DND-41 (cell line): ENCODE data around the gene TMEM42.

Experiments used
- ATAC-seq: fragments of 200-7000 bp; cut with Tn5 transposase; 3 replicates; pipeline ENCODE4 v1.9.1; 2021; ENCODE audit warnings: low read depth; ENCODE audit not compliant: insufficient read depth
- DNase-seq: peaks from one replicate; pipeline ENCODE4 v3.0.0-alpha.2; 2020
- H2AFZ ChIP-seq: 2 replicates; pipeline ENCODE4 v1.6.0; 2012; ENCODE audit warnings: low read depth, low read length
- H3K27ac ChIP-seq: 2 replicates; pipeline ENCODE4 v1.5.1; 2012; ENCODE audit warnings: low read length, inconsistent platforms
- H3K27me3 ChIP-seq: fragments of 200-600 bp; sonication (generic); 2 replicates; pipeline ENCODE4 v1.6.0; 2012; ENCODE audit warnings: low read length, mild to moderate bottlenecking, inconsistent platforms; ENCODE audit not compliant: insufficient read depth, poor library complexity
- H3K36me3 ChIP-seq: 2 replicates; pipeline ENCODE4 v1.5.1; 2012; ENCODE audit warnings: low read length, inconsistent platforms; ENCODE audit not compliant: insufficient read depth
- H3K4me1 ChIP-seq: 2 replicates; pipeline ENCODE4 v1.5.1; 2012; ENCODE audit warnings: mild to moderate bottlenecking, low read length; ENCODE audit not compliant: insufficient read depth
- H3K4me2 ChIP-seq: 2 replicates; pipeline ENCODE4 v1.6.0; 2012; ENCODE audit warnings: mild to moderate bottlenecking, moderate library complexity, low read length, inconsistent platforms; ENCODE audit not compliant: insufficient read depth
- H3K4me3 ChIP-seq, 2 experiments: fragments of 200-600 bp in 1 of 2; shearing (Covaris generic) in 1 of 2; 2 replicates each; pipeline ENCODE4 v1.5.1; 2012 to 2016; ENCODE audit warnings: inconsistent platforms in 2 of 2, low read length in 2 of 2, mild to moderate bottlenecking in 2 of 2, low read depth in 1 of 2, moderate library complexity in 1 of 2
- H3K79me2 ChIP-seq: 2 replicates; pipeline ENCODE4 v1.6.0; 2012; ENCODE audit warnings: low read length, inconsistent platforms; ENCODE audit not compliant: insufficient read depth
- H3K9ac ChIP-seq: 2 replicates; pipeline ENCODE4 v1.6.0; 2012; ENCODE audit warnings: low read depth, mild to moderate bottlenecking, inconsistent platforms, low read length, moderate library complexity
- H3K9me3 ChIP-seq: 2 replicates; pipeline ENCODE4 v1.5.1; 2012; ENCODE audit warnings: low read length, moderate library complexity, mild to moderate bottlenecking, inconsistent platforms; ENCODE audit not compliant: insufficient read depth, severe bottlenecking
- H4K20me1 ChIP-seq: 2 replicates; pipeline ENCODE4 v1.6.0; 2012; ENCODE audit warnings: low read length; ENCODE audit not compliant: insufficient read depth
- CTCF ChIP-seq: IDR thresholded peaks from 2 replicates; pipeline ENCODE4 v1.5.1; 2012; ENCODE audit warnings: borderline replicate concordance, low read length, moderate library complexity, mild to moderate bottlenecking; ENCODE audit not compliant: poor library complexity, severe bottlenecking; ENCODE audit errors: extremely low read depth
- EZH2 ChIP-seq: IDR thresholded peaks from 3 replicates; pipeline ENCODE4 v1.6.1; 2012; ENCODE audit warnings: borderline replicate concordance, low read depth, mild to moderate bottlenecking, moderate library complexity, low read length, inconsistent platforms; ENCODE audit not compliant: severe bottlenecking

Gene TMEM42

GRCh38 chr3:44883999-44884431 lies 22.3 kb downstream of the TMEM42 start:
- Histone ChIP-seq H3K9me3 (no peaks in the 10 kb centered on the region), H3K4me2 (no peak overlapping the region), H3K4me3 (no peak overlapping the region), H3K27ac (no peak overlapping the region), H3K4me1 (no peaks in the 10 kb centered on the region), H3K9ac (no peak overlapping the region), H3K27me3 (peaks cover 2% of the 10 kb centered on the region), H4K20me1 (no peaks in the 10 kb centered on the region), H3K36me3 (no peaks in the 10 kb centered on the region), H3K79me2 (no peaks in the 10 kb centered on the region), H2AFZ (no peak overlapping the region)
- ATAC-seq (no peak), DNase-seq (no peak)
- no peak for TF ChIP-seq EZH2
- TF ChIP-seq CTCF: no peak

- no peaks in the 10 kb centered on the region for H4K20me1 ChIP-seq
- no peak overlapping the region for H3K4me2 ChIP-seq
- H3K27ac ChIP-seq: no peak overlapping the region
- no peaks in the 10 kb centered on the region for H3K27me3 ChIP-seq
- ATAC-seq: no peak
- H3K36me3 ChIP-seq: no peaks in the 10 kb centered on the region
- H3K9ac ChIP-seq: no peak overlapping the region
- no peak overlapping the region for H3K4me3 ChIP-seq
- H3K79me2 ChIP-seq: no peaks in the 10 kb centered on the region
- DNase-seq: no peak
- H2AFZ ChIP-seq: no peak overlapping the region
- TF ChIP-seq CTCF (no peak), EZH2 (no peak)
- H3K9me3 ChIP-seq: no peaks in the 10 kb centered on the region
- H3K4me1 ChIP-seq: no peaks in the 10 kb centered on the region
Observed at GRCh38 chr3:44885618-44886017, 23.9 kb downstream of the TMEM42 start.

GRCh38 chr3:44886561-44886960 lies 24.8 kb downstream of the TMEM42 start:
- H3K9ac ChIP-seq: no peak overlapping the region
- no peaks in the 10 kb centered on the region for H3K27me3 ChIP-seq
- DNase-seq: no peak
- H3K36me3 ChIP-seq: no peaks in the 10 kb centered on the region
- H3K79me2 ChIP-seq: no peaks in the 10 kb centered on the region
- H3K4me3 ChIP-seq: no peak overlapping the region
- ATAC-seq: no peak
- H4K20me1 ChIP-seq: no peaks in the 10 kb centered on the region
- no peak overlapping the region for H3K4me2 ChIP-seq
- no peak overlapping the region for H3K27ac ChIP-seq
- H3K4me1 ChIP-seq: no peaks in the 10 kb centered on the region
- H2AFZ ChIP-seq: no peak overlapping the region
- TF ChIP-seq EZH2 (no peak), CTCF (no peak)
- H3K9me3 ChIP-seq: no peaks in the 10 kb centered on the region

- H3K4me2 ChIP-seq: no peak overlapping the region
- H3K9ac ChIP-seq: no peak overlapping the region
- no peaks in the 10 kb centered on the region for H3K4me1 ChIP-seq
- no peaks in the 10 kb centered on the region for H4K20me1 ChIP-seq
- no peaks in the 10 kb centered on the region for H3K27me3 ChIP-seq
- H3K79me2 ChIP-seq: no peaks in the 10 kb centered on the region
- DNase-seq (no peak), ATAC-seq (no peak)
- no peaks in the 10 kb centered on the region for H3K9me3 ChIP-seq
- no peaks in the 10 kb centered on the region for H3K36me3 ChIP-seq
- H3K27ac ChIP-seq: no peak overlapping the region
- no peak for TF ChIP-seq EZH2
- TF ChIP-seq CTCF: no peak
- no peak overlapping the region for H3K4me3 ChIP-seq
- H2AFZ ChIP-seq: no peak overlapping the region
Observed at GRCh38 chr3:44887101-44887500, 25.4 kb downstream of the TMEM42 start.
